HepG2 (cell line): ENCODE measurements around the gene UBR4. TPM values are rescaled to one million over a fixed set of nuclear protein-coding genes. Genes with fewer than 3 reads are reported as not detected.

Experiments
- FLYWCH1 ChIP-seq: sonication (generic); formaldehyde crosslinking; IDR thresholded peaks from 2 replicates; pipeline ENCODE4 v1.8.1; 2023; ENCODE audit warnings: mild to moderate bottlenecking, missing genetic modification reagents
- HDAC1 ChIP-seq: sonication (generic); formaldehyde crosslinking; IDR thresholded peaks from 2 replicates; pipeline ENCODE4 v1.5.1; 2020; ENCODE audit warnings: mild to moderate bottlenecking, missing genetic modification reagents
- ISL2 ChIP-seq: sonication (generic); formaldehyde crosslinking; IDR thresholded peaks from 2 replicates; pipeline ENCODE4 v1.5.0; 2020; ENCODE audit warnings: missing genetic modification reagents
- KDM2A ChIP-seq: sonication (generic); formaldehyde crosslinking; IDR thresholded peaks from 2 replicates; pipeline ENCODE4 v1.4.0; 2020; ENCODE audit warnings: low read depth, missing genetic modification reagents, borderline replicate concordance
- SAFB2 ChIP-seq: sonication (generic); formaldehyde crosslinking; IDR thresholded peaks from 2 replicates; pipeline ENCODE4 v1.5.1; 2020; ENCODE audit warnings: missing genetic modification reagents, low read depth, mild to moderate bottlenecking, borderline replicate concordance
- SIX1 ChIP-seq: sonication (generic); formaldehyde crosslinking; IDR thresholded peaks from 2 replicates; pipeline ENCODE4 v1.4.0; 2020; ENCODE audit warnings: missing genetic modification reagents, borderline replicate concordance
- polyA plus RNA-seq, 8 experiments: library from polyadenylated mRNA; depleted of rRNA in 3 of 8; stranded (reverse) in 7 of 8; unstranded in 1 of 8; fragments of >200 nt; fragmentation: Illumina TruSeq in 4 of 8; extraction: Trizol in 4 of 8; gene quantifications; 2 replicates each; pipeline versions ENCODE4 v1.2.1 to v1.2.3, GENCODE V29; 2011 to 2016; ENCODE audit warnings: low read depth in 4 of 8, missing spikeins in 1 of 8, mixed read lengths in 1 of 8; ENCODE audit not compliant: insufficient read depth in 1 of 8
- total RNA-seq, 5 experiments: library from RNA; depleted of rRNA; stranded (reverse); fragments of >200 nt; fragmentation: Illumina TruSeq; extraction: Trizol; gene quantifications; 2 replicates each; pipeline ENCODE4 v1.2.3, GENCODE V29; 2016; ENCODE audit warnings: low read depth in 1 of 5
- TF ChIP-seq, protein P1 (sequence below): sonication (generic); formaldehyde crosslinking; IDR thresholded peaks from 2 replicates; pipeline ENCODE4 v1.5.1; 2020; ENCODE audit warnings: mild to moderate bottlenecking, moderate library complexity, missing genetic modification reagents
- TF ChIP-seq, protein P2 (sequence below): sonication (generic); formaldehyde crosslinking; IDR thresholded peaks from 2 replicates; pipeline ENCODE4 v1.9.0; 2021; ENCODE audit warnings: mild to moderate bottlenecking, missing genetic modification reagents
- TF ChIP-seq, protein P3 (sequence below), 2 experiments: fragments of 450-650 bp in 1 of 2; sonication (generic) in 1 of 2; formaldehyde crosslinking in 1 of 2; IDR thresholded peaks; 2 replicates each; pipeline versions ENCODE4 v1.6.1 to v1.8.0; 2016 to 2022; ENCODE audit warnings: antibody characterized with exemption in 1 of 2, mild to moderate bottlenecking in 1 of 2, missing genetic modification reagents in 1 of 2

Gene UBR4
- total and polyA plus RNA-seq, 2 of the 13 experiments (the other 11 are each of a cell fraction or from before 2014, with no cell fraction given) = 59.1 to 106 TPM

DNA sequence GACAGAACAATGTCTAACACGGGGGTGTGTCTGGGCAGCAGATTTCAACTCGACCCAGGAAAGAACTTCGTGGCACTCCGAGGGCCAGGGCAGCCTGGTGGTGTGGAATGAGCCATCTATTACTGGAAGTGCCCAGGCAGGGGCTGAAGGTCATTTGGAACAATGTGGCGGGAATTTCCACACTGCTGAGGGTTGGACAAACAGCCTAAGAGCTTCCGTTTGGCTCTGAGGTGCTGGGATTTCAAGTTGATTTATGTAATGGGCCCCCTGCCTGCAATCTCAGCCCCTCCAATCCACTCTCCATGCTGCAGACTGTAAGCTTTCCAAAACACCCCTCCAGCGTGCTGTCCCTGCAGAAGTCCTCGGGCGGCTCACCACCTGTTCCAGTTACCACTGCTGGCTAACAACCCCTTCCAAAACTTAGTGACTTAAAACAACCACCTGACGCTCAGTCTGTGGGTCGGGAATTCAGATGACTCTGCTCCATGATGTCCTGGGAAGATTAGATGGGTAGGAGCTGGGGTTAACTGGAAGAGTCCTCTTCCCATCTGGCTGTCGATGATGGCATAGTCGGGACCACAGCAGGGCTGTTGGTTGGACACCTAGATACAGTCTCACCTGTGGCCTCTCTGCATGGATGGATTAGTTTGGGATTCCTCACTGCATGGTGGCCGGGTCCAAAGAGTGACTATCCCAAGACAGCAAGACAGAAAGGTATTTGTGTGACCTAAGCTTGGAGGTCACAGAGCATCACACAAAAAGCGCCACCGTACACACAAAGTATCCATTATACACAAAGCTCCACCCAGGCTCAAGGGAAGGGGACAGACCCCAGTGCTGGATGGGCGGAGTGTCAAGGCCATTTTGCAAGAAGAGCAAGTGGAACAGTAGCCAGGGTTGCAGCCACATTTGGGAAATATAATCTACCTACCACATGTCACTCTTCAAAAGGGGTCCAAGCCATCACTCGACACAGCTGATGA is 163.9 kb downstream of the UBR4 start (continued):
- TF ChIP-seq SIX1 (CRISPR knock-in tag) (peak; percentile 43; the same call in 1 of the 2 replicates), FLYWCH1 (CRISPR knock-in tag) (no peak), HDAC1 (CRISPR knock-in tag) (peak; percentile 44; the same call in 1 of the 2 replicates), ISL2 (CRISPR knock-in tag) (0 out of 2 replicates have a peak, but pooled peaks have one; percentile 13), SAFB2 (CRISPR knock-in tag) (no peak), KDM2A (CRISPR knock-in tag) (peak; percentile 38; the same call in 1 of the 2 replicates)
- TF ChIP-seq, protein P1, sequence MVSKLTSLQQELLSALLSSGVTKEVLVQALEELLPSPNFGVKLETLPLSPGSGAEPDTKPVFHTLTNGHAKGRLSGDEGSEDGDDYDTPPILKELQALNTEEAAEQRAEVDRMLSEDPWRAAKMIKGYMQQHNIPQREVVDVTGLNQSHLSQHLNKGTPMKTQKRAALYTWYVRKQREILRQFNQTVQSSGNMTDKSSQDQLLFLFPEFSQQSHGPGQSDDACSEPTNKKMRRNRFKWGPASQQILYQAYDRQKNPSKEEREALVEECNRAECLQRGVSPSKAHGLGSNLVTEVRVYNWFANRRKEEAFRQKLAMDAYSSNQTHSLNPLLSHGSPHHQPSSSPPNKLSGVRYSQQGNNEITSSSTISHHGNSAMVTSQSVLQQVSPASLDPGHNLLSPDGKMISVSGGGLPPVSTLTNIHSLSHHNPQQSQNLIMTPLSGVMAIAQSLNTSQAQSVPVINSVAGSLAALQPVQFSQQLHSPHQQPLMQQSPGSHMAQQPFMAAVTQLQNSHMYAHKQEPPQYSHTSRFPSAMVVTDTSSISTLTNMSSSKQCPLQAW = no peak
- TF ChIP-seq, protein P2, sequence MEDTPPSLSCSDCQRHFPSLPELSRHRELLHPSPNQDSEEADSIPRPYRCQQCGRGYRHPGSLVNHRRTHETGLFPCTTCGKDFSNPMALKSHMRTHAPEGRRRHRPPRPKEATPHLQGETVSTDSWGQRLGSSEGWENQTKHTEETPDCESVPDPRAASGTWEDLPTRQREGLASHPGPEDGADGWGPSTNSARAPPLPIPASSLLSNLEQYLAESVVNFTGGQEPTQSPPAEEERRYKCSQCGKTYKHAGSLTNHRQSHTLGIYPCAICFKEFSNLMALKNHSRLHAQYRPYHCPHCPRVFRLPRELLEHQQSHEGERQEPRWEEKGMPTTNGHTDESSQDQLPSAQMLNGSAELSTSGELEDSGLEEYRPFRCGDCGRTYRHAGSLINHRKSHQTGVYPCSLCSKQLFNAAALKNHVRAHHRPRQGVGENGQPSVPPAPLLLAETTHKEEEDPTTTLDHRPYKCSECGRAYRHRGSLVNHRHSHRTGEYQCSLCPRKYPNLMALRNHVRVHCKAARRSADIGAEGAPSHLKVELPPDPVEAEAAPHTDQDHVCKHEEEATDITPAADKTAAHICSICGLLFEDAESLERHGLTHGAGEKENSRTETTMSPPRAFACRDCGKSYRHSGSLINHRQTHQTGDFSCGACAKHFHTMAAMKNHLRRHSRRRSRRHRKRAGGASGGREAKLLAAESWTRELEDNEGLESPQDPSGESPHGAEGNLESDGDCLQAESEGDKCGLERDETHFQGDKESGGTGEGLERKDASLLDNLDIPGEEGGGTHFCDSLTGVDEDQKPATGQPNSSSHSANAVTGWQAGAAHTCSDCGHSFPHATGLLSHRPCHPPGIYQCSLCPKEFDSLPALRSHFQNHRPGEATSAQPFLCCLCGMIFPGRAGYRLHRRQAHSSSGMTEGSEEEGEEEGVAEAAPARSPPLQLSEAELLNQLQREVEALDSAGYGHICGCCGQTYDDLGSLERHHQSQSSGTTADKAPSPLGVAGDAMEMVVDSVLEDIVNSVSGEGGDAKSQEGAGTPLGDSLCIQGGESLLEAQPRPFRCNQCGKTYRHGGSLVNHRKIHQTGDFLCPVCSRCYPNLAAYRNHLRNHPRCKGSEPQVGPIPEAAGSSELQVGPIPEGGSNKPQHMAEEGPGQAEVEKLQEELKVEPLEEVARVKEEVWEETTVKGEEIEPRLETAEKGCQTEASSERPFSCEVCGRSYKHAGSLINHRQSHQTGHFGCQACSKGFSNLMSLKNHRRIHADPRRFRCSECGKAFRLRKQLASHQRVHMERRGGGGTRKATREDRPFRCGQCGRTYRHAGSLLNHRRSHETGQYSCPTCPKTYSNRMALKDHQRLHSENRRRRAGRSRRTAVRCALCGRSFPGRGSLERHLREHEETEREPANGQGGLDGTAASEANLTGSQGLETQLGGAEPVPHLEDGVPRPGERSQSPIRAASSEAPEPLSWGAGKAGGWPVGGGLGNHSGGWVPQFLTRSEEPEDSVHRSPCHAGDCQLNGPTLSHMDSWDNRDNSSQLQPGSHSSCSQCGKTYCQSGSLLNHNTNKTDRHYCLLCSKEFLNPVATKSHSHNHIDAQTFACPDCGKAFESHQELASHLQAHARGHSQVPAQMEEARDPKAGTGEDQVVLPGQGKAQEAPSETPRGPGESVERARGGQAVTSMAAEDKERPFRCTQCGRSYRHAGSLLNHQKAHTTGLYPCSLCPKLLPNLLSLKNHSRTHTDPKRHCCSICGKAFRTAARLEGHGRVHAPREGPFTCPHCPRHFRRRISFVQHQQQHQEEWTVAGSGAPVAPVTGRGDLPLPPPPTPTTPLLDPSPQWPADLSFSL (CRISPR knock-in tag) = peak; percentile 35; the same call in 1 of the 2 replicates
- TF ChIP-seq, protein P3, sequence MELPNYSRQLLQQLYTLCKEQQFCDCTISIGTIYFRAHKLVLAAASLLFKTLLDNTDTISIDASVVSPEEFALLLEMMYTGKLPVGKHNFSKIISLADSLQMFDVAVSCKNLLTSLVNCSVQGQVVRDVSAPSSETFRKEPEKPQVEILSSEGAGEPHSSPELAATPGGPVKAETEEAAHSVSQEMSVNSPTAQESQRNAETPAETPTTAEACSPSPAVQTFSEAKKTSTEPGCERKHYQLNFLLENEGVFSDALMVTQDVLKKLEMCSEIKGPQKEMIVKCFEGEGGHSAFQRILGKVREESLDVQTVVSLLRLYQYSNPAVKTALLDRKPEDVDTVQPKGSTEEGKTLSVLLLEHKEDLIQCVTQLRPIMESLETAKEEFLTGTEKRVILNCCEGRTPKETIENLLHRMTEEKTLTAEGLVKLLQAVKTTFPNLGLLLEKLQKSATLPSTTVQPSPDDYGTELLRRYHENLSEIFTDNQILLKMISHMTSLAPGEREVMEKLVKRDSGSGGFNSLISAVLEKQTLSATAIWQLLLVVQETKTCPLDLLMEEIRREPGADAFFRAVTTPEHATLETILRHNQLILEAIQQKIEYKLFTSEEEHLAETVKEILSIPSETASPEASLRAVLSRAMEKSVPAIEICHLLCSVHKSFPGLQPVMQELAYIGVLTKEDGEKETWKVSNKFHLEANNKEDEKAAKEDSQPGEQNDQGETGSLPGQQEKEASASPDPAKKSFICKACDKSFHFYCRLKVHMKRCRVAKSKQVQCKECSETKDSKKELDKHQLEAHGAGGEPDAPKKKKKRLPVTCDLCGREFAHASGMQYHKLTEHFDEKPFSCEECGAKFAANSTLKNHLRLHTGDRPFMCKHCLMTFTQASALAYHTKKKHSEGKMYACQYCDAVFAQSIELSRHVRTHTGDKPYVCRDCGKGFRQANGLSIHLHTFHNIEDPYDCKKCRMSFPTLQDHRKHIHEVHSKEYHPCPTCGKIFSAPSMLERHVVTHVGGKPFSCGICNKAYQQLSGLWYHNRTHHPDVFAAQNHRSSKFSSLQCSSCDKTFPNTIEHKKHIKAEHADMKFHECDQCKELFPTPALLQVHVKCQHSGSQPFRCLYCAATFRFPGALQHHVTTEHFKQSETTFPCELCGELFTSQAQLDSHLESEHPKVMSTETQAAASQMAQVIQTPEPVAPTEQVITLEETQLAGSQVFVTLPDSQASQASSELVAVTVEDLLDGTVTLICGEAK (IDR thresholded peaks at IDR 0.05) = no peak
- TF ChIP-seq, protein P3 (CRISPR knock-in tag; IDR thresholded peaks at IDR 0.05) = 0 out of 2 replicates have a peak, but pooled peaks have one; percentile 30
